ENCODE data around the gene HELZ. TPM values are rescaled to one million over a fixed set of nuclear protein-coding genes. Genes with fewer than 3 reads are reported as not detected.
"Not testable (repeated sequence)": the region's sequence is repeated elsewhere in the genome, so short reads cannot be mapped to it uniquely, and the experiment has no call there.

HELZ gene
- total and polyA plus RNA-seq, 2 donors (not counting 1 experiment from before 2014, with no cell fraction given): 18.9 to 28.1 TPM

GRCh38 chr17:67202503-67202902 lies 42.5 kb downstream of the HELZ start:
- Histone ChIP-seq H2AFZ (ENCODE audit: low read length) (no peak overlapping the region), H3K4me3 (replicated peaks in 1 of 4; ENCODE audit: control extremely low read depth in 1 of 4, insufficient read depth in 1 of 4, low read depth in 3 of 4, low read length in 4 of 4) (no peak overlapping the region), H3K4me1 (ENCODE audit: control insufficient read depth, extremely low read depth, insufficient read depth, low read length) (no peaks in the 10 kb centered on the region), H3K9ac (ENCODE audit: insufficient read depth, low read length) (no peak overlapping the region), H3K9me3 (ENCODE audit: control insufficient read depth, insufficient read depth, low read depth, low read length) (no peaks in the 10 kb centered on the region), H3K27ac (ENCODE audit: insufficient read depth, low read length) (no peak overlapping the region), H3K27me3 (ENCODE audit: control insufficient read depth, insufficient read depth, low read length) (no peaks in the 10 kb centered on the region), H4K20me1 (ENCODE audit: control insufficient read depth, extremely low read depth, insufficient read depth, low read length) (no peaks in the 10 kb centered on the region), H3K36me3 (ENCODE audit: control insufficient read depth, insufficient read depth, low read length) (no peaks in the 10 kb centered on the region), H3K79me2 (ENCODE audit: control insufficient read depth, insufficient read depth, low read length) (no peaks in the 10 kb centered on the region), H3K4me2 (ENCODE audit: extremely low read depth, insufficient read depth, low read length) (no peak overlapping the region)
- no peak for DNase-seq (ENCODE audit: low read depth in 2 of 2)
- TF ChIP-seq, protein P1, sequence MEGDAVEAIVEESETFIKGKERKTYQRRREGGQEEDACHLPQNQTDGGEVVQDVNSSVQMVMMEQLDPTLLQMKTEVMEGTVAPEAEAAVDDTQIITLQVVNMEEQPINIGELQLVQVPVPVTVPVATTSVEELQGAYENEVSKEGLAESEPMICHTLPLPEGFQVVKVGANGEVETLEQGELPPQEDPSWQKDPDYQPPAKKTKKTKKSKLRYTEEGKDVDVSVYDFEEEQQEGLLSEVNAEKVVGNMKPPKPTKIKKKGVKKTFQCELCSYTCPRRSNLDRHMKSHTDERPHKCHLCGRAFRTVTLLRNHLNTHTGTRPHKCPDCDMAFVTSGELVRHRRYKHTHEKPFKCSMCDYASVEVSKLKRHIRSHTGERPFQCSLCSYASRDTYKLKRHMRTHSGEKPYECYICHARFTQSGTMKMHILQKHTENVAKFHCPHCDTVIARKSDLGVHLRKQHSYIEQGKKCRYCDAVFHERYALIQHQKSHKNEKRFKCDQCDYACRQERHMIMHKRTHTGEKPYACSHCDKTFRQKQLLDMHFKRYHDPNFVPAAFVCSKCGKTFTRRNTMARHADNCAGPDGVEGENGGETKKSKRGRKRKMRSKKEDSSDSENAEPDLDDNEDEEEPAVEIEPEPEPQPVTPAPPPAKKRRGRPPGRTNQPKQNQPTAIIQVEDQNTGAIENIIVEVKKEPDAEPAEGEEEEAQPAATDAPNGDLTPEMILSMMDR (conservative IDR thresholded peaks at IDR 0.05 in 1 of 2, IDR thresholded peaks at IDR 0.05 in 1 of 2; ENCODE audit: low read depth in 1 of 2, low read length in 2 of 2): no peak
- TF ChIP-seq EZH2 (IDR thresholded peaks at IDR 0.05; ENCODE audit: low read length, missing control alignments): no peak

GRCh38 chr17:67200727-67201301 lies 44.2 kb downstream of the HELZ start:
- H3K36me3 ChIP-seq (ENCODE audit: control insufficient read depth, insufficient read depth, low read length): no peaks in the 10 kb centered on the region

GRCh38 chr17:67198131-67198530 lies 46.9 kb downstream of the HELZ start:
- DNase-seq (ENCODE audit: low read depth in 2 of 2): no peak
- no peaks in the 10 kb centered on the region for H3K79me2 ChIP-seq (ENCODE audit: control insufficient read depth, insufficient read depth, low read length)
- H3K4me3 ChIP-seq (replicated peaks in 1 of 4; ENCODE audit: control extremely low read depth in 1 of 4, insufficient read depth in 1 of 4, low read depth in 3 of 4, low read length in 4 of 4): no peak overlapping the region
- no peak overlapping the region for H3K9ac ChIP-seq (ENCODE audit: insufficient read depth, low read length)
- no peaks in the 10 kb centered on the region for H3K27me3 ChIP-seq (ENCODE audit: control insufficient read depth, insufficient read depth, low read length)
- H3K9me3 ChIP-seq (ENCODE audit: control insufficient read depth, insufficient read depth, low read depth, low read length): no peaks in the 10 kb centered on the region
- TF ChIP-seq EZH2 (IDR thresholded peaks at IDR 0.05; ENCODE audit: low read length, missing control alignments): no peak
- TF ChIP-seq, protein P1 (conservative IDR thresholded peaks at IDR 0.05 in 1 of 2, IDR thresholded peaks at IDR 0.05 in 1 of 2; ENCODE audit: low read depth in 1 of 2, low read length in 2 of 2): no peak
- no peak overlapping the region for H3K27ac ChIP-seq (ENCODE audit: insufficient read depth, low read length)
- no peaks in the 10 kb centered on the region for H4K20me1 ChIP-seq (ENCODE audit: control insufficient read depth, extremely low read depth, insufficient read depth, low read length)
- H3K4me1 ChIP-seq (ENCODE audit: control insufficient read depth, extremely low read depth, insufficient read depth, low read length): no peaks in the 10 kb centered on the region
- H3K4me2 ChIP-seq (ENCODE audit: extremely low read depth, insufficient read depth, low read length): no peak overlapping the region
- H3K36me3 ChIP-seq (ENCODE audit: control insufficient read depth, insufficient read depth, low read length): no peaks in the 10 kb centered on the region
- H2AFZ ChIP-seq (ENCODE audit: low read length): no peak overlapping the region

More at GRCh38 chr17:67200727-67201301, 44.2 kb downstream of the HELZ start:
- Histone ChIP-seq H3K27me3 (ENCODE audit: control insufficient read depth, insufficient read depth, low read length) (no peaks in the 10 kb centered on the region), H3K9ac (ENCODE audit: insufficient read depth, low read length) (no peak overlapping the region), H3K4me2 (ENCODE audit: extremely low read depth, insufficient read depth, low read length) (no peak overlapping the region), H3K79me2 (ENCODE audit: control insufficient read depth, insufficient read depth, low read length) (no peaks in the 10 kb centered on the region), H3K27ac (ENCODE audit: insufficient read depth, low read length) (no peak overlapping the region), H3K9me3 (ENCODE audit: control insufficient read depth, insufficient read depth, low read depth, low read length) (no peaks in the 10 kb centered on the region), H4K20me1 (ENCODE audit: control insufficient read depth, extremely low read depth, insufficient read depth, low read length) (no peaks in the 10 kb centered on the region), H3K4me3 (replicated peaks in 1 of 4; ENCODE audit: control extremely low read depth in 1 of 4, insufficient read depth in 1 of 4, low read depth in 3 of 4, low read length in 4 of 4) (no peak overlapping the region), H2AFZ (ENCODE audit: low read length) (no peak overlapping the region), H3K4me1 (ENCODE audit: control insufficient read depth, extremely low read depth, insufficient read depth, low read length) (no peaks in the 10 kb centered on the region)
- TF ChIP-seq EZH2 (IDR thresholded peaks at IDR 0.05; ENCODE audit: low read length, missing control alignments): no peak
- TF ChIP-seq, protein P1 (conservative IDR thresholded peaks at IDR 0.05 in 1 of 2, IDR thresholded peaks at IDR 0.05 in 1 of 2; ENCODE audit: low read depth in 1 of 2, low read length in 2 of 2): peak; percentile 19 to 49
- DNase-seq (ENCODE audit: low read depth in 2 of 2): peak in 1 of 2 donors; percentile 11

GRCh38 chr17:67197023-67197422 lies 48.0 kb downstream of the HELZ start:
- not testable (repeated sequence) for H3K9me3 ChIP-seq (ENCODE audit: control insufficient read depth, insufficient read depth, low read depth, low read length); H3K79me2 ChIP-seq (ENCODE audit: control insufficient read depth, insufficient read depth, low read length); H3K4me2 ChIP-seq (ENCODE audit: extremely low read depth, insufficient read depth, low read length); H3K4me1 ChIP-seq (ENCODE audit: control insufficient read depth, extremely low read depth, insufficient read depth, low read length); H3K9ac ChIP-seq (ENCODE audit: insufficient read depth, low read length); H3K36me3 ChIP-seq (ENCODE audit: control insufficient read depth, insufficient read depth, low read length); H3K27ac ChIP-seq (ENCODE audit: insufficient read depth, low read length); H3K27me3 ChIP-seq (ENCODE audit: control insufficient read depth, insufficient read depth, low read length); H3K4me3 ChIP-seq (replicated peaks in 1 of 4; ENCODE audit: control extremely low read depth in 1 of 4, insufficient read depth in 1 of 4, low read depth in 3 of 4, low read length in 4 of 4); H4K20me1 ChIP-seq (ENCODE audit: control insufficient read depth, extremely low read depth, insufficient read depth, low read length); H2AFZ ChIP-seq (ENCODE audit: low read length)
- DNase-seq (ENCODE audit: low read depth in 2 of 2): peak in 1 of 2 donors; percentile 12

Data from fibroblast of lung (primary cell).